ENCODE measurements around the gene KRT6C.
"Not testable (repeated sequence)": the region's sequence is repeated elsewhere in the genome, so short reads cannot be mapped to it uniquely, and the experiment has no call there.

KRT6C gene

DNA sequence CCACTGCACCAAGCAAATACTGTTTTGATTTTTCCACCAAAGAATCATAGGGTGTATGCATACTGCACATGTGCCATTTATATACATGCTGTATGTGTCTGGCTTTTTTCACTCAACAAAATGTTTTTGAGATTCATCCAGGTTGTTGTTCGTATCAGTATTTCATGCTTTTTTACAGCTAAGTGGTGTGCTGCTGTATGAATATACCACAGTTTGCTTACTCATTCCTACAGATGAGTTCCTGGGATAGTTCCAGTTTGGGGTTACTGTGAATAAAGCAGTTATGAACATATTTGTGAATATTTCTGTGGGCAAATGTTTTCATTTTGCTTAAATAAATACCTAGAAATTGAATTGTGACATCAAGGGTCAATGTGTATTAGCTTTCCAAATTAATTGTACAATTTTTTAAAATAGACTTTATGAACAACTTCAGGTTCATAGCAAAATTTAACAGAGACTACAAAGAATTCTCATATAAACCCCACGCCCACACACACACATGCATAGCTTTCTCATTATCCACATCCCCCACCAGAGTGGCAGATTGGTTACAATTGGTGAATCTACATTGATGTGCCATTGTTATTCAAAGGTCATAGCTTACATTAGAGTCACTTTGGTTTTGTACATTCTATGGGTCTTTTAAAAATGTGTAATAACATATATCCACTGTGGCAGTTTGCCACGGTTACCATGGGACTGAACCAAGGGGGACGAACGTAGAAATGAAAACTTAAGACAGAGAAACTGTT, 26.4 kb upstream of the KRT6C start:
- DNase-seq = no peak

DNA sequence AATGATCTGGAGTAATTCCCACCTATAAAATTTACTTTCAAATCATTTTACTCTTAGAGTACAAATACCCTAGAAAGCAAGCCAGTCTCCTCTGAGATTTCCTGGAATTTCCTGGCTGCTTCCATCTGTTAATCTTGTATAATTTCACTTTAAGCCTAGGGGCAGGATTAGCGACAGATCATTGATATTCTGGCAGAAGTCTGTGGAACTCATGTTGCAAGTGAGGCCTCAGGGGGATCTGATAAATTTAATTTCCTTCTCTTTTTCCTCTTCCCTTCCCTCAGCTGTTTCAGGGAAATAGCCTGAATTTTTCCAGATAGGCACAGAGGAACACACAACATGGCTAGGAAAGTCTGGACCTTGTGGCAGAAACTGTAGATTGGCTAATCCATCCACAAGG, 25.3 kb upstream of the KRT6C start:
- DNase-seq = no peak

DNA sequence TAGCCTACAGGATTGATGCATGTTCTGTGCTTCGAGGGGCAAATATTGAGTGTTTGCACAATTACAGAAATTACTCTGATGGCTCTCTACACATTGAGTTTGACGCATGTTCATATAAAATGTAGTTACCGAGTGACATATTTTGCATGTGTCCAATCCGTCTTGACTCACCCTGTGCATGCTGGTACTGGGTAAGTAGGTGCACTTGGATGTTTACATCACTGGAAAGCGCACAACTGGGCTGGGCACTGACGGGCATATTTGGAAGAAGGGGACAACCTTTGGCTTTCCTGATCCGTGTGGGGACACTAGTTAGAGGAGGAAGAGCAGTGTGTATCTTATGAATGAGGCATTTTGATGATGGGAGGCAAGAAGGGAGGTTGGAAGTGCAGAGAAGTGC, 24.4 kb upstream of the KRT6C start:
- DNase-seq = no peak

DNA sequence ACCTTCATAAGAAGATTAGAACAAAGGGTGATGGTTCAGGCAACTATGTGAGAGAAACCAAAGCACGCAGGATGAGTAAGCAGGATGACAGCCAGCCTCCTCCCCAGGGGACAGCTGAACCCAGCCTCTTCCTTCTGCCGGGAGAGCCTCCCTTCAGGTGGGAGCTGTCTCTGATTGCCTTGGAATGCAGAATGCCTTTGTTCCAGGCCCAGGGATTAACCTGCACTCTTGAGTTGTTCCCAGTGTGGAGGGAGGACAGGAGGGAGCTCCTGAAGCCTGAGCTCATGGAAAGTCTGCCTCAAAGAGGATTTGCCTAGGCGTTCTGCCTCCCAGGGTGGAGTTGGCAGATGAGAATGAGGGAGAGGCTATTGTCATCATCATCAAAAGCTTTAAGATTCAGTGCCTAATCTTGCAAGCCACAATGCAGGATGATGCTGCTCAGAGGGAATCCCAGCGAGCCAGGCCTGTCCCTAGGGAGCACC, 23.0 kb upstream of the KRT6C start:
- DNase-seq = no peak

DNA sequence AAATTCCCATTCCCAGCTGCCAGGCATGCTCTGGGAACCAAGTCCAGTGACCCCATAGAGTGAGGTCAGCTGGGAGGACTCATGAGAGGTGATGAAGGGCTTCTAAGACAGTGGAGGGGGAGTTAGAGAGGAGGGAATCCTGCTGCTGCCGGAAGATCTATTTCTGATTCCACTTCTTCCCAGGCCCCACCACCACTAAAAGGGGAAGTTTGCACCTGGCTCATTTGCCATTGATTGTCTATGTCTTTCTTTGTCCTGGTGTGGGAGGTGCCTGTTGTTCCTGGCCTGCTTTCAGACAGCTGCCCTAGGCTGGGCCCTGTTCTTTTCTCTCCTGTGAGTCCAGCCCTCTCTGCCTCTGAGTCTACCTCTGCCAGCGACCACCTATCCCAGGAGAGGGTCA, 22.4 kb upstream of the KRT6C start:
- no peak for DNase-seq

DNA sequence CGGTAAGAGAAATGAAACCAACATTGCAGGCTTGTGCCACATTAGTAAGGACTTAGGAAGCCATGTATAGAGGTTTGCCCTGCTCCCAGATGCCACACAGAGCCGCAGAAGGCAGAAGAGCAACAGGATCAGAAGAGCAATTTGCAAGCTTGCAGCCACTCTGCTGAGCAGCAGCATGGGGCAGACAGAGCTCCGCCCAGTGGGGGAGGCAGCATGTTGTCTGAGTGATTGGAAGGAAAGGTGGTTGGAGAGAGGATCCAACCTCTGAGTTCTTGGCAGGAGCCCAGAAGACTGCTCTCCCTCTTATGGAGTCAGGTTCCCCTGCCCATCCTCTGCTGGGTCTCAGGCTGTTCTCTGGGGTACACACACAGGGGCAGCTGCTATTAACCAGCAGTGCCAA, 21.8 kb upstream of the KRT6C start:
- DNase-seq = no peak

DNA sequence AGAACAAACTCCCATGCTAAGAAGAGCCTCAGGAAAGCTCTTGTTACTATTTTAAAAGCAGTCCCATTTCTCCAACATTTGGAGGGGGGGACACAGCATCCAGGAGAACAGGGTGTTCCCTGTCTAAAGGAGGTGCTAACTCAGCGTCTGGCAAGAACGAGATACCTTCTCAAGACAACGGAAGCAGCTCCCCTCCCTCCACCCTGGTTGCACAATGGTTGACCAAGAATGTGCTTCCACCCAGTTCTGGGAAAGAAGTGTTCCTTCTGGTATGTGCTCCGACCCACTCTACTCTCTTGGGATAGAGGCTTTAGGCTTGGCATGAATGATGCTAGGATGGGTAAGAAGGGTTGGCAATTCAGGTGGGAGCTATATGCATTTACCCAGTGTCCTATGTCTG, 20.9 kb upstream of the KRT6C start:
- no peak for DNase-seq

DNA sequence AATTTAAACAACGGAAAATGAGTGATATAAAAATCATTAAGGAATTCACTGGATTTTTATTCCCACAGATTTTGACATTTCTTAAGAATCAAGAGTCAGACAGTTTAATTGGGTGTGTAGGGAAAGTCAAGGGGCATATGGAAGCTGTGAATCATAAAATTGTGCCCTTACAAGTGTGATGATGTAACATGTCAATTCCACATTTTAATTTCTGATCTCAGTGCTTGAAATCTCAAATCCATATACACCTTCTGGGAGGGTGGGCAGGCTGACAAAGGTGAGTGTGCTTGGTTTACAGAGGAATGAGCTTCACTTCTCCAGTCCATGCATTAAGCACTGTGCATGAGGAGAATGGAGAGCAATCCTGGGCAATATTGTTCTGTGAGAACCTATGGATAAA, 20.5 kb upstream of the KRT6C start:
- DNase-seq = no peak

DNA sequence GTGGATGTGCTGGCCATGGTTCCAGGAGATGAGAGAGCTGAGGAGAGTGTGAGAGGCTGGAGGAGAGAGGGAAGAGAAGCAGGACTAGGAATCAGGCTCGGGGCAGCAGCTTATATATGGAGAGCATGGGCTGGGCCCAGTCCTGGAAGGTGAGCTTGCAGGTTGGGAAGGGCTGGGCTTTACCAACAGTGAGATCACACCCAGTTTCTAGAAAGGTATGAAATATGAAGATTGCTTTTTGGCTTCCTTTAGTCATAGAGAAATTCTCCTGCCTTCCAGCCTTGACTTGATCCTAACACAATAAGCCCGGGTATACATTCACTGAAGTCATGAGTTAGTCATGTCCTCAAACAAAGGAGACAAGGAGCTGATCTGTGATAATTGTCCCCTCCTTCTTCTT, 19.6 kb upstream of the KRT6C start, which contains the start of gene KRT6A:
Gene KRT6A, minus strand, starts transcription at position 86 of the 400 bp plus-strand sequence. Its CDS starts 69 bp downstream, at position 17.
- DNase-seq = no peak

DNA sequence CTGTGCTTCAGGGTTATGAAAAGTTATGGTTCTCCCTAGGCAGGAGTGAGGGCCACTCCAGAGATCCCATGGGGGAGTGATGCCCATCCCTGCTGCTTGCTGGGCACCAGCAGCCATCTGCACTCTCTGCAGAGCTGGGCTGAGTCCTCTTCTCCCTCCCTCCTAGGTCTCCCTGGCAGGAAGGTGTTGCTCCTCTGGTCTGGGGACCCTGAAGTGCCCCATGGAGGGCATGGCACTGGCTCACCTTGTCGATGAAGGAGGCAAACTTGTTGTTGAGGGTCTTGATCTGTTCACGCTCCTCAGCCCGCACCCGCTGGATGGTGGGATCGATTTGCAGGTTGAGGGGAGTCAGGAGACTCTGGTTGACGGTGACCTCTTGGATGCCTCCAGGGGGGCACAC, 18.8 kb upstream of the KRT6C start:
- DNase-seq = not testable (repeated sequence)

DNA sequence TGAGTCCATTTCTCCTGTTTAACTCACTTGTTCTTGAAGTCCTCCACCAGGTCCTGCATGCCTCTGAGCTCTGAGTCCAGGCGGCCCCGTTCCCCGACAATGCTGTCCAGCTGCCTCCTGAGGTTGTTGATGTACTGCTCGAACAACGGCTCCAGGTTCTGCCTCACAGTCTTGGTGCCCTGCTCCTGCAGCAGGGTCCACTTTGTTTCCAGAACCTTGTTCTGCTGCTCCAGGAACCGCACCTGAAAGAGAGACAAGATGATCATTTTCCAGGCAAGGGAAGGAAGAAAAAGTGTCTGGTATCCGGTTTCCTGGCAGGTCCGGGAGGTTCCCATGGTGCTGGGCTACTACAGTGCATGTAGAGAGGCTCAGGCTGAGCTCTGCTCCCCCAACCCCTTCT, 17.9 kb upstream of the KRT6C start:
- DNase-seq = not testable (repeated sequence)

DNA sequence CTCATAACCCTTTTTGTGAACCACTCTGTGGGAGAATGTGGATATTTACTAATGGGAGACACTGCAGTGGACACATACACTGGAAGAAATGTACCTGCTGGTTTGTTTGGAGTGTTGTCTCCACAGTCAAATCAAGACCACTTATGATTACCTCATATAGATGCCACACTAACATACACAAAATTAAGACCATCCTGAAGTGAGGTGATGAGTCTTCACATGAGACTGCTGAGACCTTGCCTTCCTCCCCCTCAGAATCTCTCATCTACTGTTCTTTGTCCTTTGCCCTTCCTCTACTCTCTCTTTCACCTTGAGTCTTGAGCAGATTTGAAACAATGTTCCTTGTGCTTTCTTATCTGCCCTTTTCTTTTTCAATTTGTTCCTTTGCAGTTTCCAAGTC, 15.1 kb upstream of the KRT6C start:
- no peak for DNase-seq

DNA sequence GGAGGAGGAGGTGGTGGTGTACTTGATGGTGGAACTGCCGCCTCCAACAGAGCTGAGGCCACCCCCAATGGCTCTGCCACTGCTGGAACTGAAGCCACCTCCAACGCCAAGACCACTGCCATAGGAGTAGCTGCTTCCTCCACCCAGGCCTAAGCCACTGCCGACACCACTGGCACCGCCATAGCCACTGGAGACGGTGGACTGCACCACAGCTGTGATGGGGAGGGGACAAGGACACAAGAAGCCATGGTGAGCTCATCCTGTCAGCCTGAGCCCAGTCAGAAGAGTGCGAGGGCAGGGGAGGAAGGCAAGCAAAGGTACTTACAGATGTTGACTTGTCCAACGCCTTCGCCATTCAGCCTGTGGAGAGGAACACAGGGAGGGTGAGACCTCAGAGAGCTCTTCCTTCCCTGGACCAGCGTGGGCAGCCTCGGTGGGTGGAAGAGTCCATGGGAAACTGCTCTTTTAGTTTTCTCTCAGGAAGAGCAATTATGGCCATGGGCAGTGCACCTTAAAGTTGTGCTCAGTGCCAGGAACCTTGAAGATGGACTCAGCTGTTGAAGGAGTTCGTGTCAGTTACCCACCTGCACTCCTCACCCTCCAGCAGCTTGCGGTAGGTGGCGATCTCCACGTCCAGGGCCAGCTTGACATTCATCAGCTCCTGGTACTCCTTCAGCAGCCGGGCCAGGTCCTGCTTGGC, 14.3 kb upstream of the KRT6C start:
- not testable (repeated sequence) for DNase-seq

DNA sequence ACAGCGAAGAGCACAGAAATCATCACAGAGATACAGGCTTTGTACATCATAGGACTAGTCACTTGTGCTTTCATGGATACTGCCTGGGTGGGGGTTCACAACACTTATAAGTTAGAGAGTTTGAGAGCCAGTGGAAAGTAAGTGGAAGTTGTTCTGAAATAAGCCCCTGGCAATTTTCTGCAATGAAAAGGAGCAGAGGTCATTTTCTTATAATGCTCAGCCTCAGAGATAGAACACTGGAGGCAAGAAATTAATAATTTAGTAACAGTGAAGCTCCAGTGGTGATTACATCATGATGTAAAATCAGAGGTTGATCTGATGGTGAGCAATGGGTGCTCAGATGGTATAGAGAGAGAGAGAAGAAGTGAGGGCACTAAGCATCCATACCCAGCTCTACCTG, 13.6 kb upstream of the KRT6C start:
- DNase-seq = no peak

DNA sequence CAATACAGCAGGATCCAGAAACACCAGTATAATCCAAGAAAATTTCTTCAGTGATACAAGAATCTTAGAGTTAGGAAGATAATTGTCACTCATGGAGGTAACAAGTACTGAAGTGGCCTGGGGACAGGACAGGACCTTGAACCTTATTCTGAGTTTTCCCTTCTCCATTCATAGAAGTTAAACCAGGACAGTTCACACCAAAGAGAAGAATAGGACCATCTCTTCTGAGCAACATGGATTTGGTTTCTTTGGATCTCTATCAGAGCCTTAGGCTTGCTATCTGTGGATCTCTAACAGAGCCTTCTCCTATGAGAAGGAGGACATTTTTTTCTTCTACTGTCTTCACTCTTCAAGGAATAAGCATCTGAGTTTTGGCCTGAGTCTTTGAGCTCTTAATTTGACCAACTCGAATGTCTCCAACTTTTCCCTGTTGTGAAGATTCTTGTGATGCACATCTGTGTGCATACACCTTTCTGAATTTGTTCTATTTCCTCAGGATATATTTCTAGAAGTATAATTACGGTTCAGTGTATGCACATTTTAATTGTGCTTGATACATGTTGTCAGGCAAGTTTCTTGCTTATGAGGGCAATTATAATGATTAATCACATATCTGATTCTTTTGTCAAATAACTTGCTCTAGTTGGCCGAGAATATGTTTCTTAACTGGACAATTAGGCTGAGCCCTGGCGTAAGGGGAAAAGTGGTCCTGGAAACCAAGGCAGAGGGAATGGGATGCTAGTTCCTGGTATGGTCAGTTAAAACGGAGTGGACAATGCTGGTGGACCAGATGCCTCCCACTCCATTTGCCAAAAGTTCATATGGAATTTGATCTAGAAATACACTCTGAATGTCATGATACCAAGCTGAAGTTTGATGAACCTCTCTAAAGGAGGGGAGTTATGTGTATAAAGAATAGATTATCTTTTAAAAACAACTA, 12.8 kb upstream of the KRT6C start:
- no peak for DNase-seq

DNA sequence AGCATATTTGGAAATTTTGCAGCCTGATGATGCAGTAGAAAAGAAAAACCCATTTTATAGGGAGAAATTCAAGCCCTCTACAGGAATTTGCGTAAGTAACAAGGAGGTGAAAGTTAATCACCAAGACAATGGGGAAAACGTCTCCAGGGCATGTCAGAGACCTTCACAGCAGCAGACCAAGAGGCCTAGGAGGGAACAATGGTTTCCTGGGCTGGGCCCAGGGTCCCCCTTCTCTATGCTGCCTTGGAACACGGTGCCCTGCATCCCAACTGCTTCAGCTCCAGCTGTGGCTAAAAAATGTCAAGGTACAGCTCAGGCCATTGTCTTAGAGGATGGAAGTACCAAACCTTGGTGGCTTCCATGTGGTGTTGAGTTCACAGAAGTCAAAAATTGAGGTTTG, 6.5 kb upstream of the KRT6C start:
- no peak for DNase-seq

DNA sequence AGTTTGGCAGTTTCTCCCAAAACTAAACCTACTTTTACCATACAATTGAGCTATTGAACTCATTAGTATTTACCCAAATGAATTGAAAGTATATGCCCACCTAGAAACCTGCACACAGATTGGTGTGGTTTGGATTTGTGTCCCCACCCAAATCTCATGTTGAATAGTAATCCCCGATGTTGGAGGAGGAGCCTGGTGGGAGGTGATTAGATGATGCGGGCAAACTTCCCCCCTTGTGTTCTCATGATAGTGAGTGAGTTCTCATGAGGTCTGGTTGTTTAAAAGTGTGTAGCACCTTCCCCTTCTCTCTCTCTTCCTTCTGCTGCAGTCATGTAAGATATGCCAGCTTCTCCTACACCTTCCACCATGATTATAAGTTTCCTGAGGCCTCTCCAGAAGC, 4.0 kb upstream of the KRT6C start:
- no peak for DNase-seq

DNA sequence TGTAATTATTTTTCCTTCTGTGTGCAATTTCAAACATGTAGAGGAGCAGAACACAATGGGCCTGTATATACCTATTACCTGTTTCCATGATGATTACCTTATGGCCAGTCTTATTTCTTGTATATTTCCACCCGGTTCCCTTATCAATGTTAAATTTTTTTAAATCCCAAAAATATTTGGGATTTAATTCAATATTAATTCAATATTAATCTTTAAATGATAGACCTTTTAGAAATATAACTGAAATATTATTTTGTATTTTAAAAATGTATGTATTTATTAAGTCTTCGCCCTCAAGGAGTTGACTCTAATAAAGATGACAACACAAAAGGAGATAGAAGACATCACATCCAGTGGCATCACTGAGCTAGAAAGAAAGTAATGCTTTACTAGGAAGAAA, 607 bp upstream of the KRT6C start:
- no peak for DNase-seq

DNA sequence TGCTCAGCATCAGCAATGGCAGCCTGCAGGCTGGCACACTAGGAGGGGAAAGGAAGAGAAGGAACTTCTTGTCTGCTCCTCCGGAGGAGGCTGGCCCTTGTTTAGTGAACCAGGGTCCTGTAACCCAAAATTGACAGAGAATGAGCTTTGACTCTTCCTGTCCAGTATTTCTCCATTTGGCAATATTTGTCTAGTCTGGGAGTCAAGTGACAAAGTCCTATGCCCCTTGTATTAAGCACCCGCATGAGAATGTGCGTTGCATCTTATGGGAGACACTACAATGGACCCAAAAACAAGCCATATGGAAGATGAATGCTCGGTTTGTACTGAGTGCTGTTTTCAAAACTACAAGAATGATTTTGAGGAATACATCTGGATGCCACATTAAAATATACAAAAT, 3.8 kb downstream of the KRT6C start:
- DNase-seq = no peak

DNA sequence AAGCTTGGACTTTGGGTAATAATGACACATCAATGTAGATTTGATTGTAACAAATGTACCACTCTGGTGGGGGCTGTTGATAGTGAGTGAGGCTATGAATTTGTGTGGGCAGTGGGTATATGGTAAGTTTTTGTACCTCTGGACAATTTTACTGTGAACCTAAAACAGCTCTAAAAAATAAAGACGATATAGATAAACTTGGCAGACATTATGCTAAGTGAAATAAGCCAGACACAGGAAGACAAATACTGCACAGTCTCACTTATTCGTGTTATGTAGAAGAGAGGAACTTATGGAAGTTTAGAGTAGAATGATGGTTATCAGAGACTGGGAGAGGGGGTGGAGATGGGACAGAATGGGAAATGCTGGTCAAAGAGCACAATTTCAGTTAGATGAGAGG, 8.7 kb downstream of the KRT6C start:
- no peak for DNase-seq

DNA sequence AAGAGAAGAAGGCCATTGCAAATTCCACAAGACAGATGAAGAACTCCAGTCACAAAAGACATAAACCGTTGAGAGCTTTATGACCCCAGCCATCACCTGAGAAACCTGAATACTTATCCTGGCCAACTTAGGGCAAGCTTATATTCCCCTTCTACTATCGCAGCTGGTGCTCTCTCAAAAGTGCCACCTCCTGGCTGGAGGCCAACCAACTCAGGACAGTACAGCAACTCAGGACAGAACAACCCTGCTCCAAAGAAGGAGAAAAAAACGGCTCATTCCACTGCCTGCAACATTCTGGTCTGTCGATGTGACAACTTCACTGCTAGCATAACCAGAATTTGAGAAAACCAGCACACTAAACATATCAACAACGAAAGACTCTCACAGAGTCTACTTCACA, 11.9 kb downstream of the KRT6C start:
- no peak for DNase-seq

DNA sequence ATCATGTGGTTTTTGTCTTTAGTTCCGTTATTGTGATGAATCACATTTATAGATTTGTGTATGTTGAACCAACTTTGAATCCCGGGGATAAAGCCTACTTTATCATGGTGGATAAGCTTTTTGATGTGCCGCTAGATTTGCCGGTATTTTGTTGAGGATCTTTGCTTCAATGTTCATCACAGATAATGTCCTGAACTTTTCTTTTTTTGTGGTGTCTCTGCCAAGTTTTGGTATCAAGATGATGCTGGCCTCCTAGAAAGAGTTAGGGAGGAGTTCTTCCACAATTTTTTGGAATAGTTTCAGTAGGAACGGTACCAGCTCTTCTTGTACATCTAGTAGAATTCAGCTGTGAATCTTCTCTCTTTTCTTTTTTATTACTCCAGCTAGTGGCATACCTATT, 14.7 kb downstream of the KRT6C start:
- no peak for DNase-seq

DNA sequence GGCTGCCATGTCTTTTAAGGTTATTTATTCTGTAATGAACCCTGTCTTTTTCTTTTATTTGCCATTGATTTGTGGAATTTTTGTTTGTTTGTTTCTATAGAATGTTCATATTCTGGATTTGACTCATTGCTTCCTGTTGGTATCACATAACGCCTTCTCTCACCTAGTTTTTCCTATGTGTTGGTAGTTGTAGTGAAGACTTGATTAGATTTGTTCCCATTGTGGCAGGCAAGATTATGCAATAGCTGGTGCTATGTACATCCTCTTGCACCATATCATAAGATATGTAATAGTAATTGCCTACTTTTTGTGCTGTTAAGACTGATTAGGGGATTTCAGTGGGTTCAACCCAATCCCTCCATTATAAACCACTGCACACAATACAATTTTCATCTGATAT, 17.8 kb downstream of the KRT6C start:
- DNase-seq = no peak
